NOMO-1 (cell line): Measurements from ENCODE around the gene CHMP4B.

Experiments used
- DNase-seq, 2 experiments: peaks; one replicate each; lab custom pipeline; 2025; ENCODE audit not compliant: unreplicated experiment in 2 of 2; lab: John Stamatoyannopoulos, UW

The CHMP4B gene

DNA sequence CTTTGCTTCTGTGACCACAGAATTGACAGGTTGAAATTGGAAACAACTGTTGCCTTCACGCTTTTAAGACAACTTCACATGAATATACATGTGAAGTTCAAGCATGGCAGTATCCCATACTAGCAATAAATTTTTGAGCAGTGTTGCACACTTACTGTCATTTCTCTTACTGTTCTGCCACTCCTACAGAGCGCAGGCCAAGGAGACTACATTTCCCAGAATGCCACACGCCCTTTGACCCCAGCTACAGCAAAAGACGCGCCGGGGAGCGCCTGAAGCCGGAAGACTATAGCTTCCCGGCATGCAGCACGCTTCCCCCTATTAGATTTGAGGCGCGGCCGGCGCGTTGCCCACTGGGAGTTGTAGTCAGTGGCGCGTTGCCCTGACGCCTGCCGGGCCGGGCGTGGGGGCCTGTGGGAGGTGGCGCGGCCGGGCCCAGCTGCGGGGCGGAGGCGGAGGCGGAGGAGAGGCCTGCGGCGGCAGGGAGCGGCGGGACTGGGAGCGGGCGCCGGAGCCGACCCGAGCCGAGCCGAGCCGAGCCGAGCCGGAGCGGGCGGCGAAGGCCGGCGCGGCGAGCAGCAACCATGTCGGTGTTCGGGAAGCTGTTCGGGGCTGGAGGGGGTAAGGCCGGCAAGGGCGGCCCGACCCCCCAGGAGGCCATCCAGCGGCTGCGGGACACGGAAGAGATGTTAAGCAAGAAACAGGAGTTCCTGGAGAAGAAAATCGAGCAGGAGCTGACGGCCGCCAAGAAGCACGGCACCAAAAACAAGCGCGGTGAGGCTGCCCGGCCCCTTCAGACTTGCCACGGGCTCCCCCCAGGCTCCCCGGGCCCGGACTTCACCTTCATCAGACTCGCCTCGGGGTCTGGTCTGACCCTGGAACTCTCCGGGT, at the start of gene CHMP4B:
CHMP4B (plus strand) TSS at position 464 of the 891 bp plus-strand sequence; CDS start at position 585, 121 bp downstream.
- peak; percentile 97 to 98 for DNase-seq

DNA sequence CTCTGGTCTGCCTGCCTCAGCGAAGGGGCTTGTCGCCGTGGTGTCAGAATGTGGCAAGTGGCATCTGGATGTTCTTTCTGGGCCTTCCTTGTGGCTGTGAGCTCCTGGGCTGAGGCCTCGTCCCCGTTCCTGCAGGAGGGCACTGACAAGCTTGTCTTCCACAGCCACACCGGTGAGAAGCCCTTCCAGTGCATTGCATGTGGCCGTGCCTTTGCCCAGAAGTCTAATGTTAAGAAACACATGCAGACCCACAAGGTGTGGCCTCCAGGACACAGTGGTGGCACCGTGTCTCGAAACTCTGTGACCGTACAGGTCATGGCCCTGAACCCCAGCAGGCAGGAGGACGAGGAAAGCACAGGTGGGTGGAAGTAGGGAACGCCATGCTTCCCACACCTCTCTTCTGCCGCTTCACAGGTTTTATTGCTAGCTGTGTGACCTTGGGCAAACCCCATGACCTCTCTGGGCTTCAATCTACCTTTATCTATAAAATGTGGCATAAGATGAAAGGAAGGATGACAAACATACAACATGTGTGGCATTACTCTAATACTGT, 49.4 kb upstream of the CHMP4B start:
- DNase-seq: no peak

DNA sequence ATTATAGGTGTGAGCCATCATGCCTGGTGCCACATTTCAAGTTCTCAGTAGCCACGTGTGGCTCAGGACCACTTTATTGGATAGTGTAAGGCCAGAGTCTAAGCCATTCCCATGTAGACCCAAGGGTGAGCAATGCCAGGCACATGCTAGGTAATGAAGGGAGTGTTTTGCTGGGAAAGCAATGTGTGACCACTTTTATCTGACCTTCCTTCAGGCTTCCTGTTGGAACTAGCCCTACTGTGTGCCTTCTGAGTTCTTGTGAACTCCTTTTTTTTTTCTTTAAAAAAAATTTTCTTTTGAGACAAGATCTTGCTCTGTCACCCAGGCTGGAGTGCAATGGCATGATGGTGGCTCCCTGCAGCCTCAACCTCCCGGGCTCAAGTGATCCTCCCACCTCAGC, 46.0 kb upstream of the CHMP4B start:
- no peak for DNase-seq

DNA sequence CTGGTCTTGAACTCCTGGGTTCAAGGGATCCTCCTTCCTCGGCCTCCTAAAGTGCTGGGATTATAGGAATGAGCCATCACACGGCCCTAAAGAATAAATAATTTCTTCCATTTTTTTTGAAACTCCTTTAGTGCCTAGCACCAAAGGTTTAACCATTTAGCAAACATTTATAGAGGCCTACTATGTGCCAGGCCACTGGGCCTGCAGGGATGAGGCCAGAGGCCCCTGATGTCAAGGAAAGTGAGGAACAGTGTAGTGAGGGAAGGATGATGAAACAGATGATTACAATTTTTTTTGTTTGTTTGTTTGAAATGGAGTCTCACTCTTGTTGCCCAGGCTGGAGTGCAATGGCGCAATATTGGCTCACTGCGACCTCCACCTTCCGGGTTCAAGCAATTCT, 45.6 kb upstream of the CHMP4B start:
- no peak for DNase-seq

DNA sequence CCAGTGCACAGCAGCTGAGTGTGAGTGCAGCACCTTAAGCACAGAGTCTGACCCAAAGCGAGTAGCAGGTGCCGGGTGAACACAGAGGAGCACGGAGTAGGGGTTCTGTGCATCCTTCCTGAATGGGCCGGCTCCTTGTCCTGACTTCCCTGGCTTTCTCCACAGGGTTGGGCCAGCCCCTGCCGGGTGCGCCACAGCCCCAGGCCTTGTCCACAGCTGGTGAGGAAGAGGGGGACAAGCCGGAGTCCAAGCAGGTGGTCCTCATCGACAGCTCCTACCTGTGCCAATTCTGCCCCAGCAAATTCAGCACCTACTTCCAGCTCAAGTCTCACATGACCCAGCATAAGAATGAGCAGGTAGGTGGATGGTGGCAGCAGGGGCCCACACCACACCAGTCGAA, 44.5 kb upstream of the CHMP4B start:
- no peak for DNase-seq

- DNase-seq: no peak
These were observed 43.4 kb upstream of the CHMP4B start for GRCh38 chr20:33767777-33768138.

DNA sequence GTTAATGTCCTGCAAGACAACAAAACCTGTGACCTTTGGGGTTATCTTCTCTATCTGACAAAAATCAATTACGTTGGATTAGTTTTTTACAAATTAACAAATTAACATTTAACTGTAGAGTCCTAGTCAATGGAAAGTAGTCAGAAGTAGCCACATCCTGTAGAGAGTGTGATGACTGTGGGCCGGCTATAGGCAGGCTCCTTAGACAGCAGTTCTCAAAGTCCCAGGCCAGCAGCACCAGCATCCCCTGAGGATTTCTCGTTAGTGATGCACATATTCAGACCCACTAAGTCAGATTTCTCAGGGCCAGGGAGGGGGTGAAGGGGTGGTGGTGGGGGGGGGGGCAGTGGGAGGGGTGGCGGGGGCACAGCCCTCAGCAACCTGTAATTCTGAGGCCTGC, 42.1 kb upstream of the CHMP4B start:
- no peak for DNase-seq

DNA sequence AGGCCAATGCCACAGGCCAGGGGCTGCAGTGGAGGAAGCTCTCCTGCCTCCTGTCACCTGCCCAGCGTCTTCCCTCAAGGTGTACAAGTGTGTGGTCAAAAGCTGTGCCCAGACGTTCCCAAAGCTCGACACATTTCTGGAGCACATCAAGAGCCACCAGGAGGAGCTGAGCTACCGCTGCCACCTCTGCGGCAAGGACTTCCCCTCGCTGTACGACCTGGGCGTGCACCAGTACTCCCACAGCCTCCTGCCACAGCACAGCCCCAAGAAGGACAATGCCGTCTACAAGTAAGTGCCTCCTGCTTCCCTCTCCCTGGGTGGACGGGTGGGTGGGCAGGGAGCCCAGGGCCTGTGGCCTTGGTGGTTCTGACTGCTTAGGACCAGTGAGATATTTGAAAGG, 41.1 kb upstream of the CHMP4B start:
- DNase-seq: no peak

GRCh38 chr20:33771938-33772337, 39.2 kb upstream of the CHMP4B start:
- no peak for DNase-seq

GRCh38 chr20:33772439-33772838, 38.7 kb upstream of the CHMP4B start:
- no peak for DNase-seq

DNA sequence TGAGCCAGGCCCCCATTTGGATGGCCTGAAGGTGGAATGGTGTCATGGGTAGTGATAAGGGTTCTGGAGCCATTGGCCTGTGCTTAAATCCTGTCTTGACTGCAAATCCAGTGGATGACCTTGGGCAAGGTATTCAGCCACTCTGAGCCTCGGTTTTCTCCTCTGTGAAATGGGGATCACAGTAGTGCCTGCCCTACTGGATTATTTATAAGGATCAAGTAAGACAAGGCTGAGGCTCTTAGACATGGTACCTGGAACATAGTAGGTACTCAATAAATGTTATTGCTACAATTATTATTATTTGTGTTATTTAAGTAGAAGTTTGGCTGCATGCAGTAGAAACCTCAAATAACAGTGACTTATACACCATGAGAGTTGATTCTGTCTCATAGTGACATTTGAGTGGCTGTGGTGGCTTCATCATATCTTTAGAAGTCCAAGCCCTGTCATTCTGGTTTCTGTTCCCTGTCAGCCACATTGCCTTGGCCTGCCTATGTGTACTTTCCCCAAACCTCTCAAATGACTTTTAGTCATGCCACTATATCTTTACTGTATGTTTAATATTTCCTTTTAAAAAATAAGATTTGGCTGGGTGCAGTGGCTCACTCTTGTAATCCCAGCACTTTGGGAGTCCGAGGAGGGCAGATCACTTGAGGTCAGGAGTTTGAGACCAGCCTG, 37.6 kb upstream of the CHMP4B start:
- peak in 1 of 2 experiments; percentile 52 for DNase-seq

DNA sequence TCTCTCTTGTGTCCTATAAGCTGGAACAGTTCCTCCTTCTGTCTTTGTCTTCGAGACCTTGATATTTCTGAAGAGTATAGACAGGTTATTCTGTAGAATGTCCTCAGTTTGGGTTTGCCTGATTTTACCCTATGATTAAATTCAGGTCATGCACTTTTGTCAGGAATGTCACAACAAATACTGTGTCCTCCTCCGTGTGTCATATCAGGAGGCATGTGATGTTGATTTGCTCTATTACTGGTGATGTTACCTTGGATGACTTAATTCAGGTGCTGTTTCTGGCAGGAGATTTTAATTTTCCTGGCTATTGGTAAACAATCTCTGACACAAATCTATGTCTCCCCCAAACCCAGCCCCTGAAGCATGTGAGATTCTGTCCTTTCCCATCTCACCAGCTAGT, 33.3 kb upstream of the CHMP4B start:
- DNase-seq: no peak

DNA sequence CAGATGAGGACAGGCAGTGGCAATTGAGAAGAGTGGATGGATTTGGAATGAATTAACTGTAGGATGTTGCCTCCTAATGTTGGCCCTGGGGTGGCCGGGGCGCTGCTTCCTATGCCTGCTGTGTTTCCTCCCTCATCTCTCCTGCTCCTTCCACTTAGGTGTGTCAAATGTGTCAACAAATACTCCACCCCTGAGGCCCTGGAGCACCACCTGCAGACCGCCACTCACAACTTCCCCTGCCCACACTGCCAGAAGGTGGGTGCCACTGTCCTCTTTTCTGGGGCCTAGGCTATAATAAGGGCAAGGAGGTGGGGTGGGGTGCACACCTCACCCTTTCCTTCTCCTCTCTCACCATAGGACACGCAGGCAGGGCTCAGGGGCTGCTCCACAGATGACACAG, 30.0 kb upstream of the CHMP4B start:
- no peak for DNase-seq

DNA sequence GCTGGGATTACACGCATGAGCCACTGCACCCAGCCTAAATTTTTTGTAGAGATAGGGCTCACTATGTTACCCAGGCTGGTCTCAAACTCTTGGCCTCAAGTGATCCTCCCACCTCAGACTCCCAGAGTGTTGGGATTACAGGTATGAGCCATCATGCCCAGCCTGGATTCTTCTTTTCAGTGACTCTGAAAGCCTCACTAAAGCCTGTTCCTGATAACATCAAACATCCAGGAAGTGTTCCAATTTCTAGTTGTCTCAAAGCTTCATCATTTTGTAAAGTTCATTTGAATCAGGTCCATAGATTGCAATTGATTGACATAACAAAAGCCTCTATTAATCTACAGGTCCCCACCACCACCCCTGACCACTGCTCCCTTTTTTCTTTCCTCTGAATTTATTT, 29.2 kb upstream of the CHMP4B start:
- no peak for DNase-seq

- DNase-seq: no peak
These were observed 27.9 kb upstream of the CHMP4B start for GRCh38 chr20:33783256-33783655.

DNA sequence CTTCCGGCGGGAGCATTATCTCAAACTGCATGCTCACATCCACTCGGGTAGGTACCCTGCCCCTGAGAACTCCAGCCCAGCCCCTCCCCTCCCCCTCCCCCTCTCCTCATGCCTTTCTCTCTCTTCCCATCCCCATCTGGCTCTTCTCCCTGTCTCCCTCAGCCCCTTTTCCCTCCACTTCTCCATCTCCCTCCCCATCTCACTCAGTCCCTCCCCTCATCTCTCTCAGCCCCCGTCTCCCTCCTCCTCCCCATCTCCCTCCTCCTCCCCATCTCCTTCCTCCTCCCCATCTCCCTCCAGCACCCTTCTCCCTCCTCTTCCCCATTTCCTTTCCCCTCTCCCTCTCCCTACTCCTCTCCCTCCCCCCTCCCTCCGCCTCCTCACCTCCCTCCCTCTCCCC, 27.3 kb upstream of the CHMP4B start:
- no peak for DNase-seq

- DNase-seq: no peak
These were observed 26.9 kb upstream of the CHMP4B start for GRCh38 chr20:33784225-33784624.

DNA sequence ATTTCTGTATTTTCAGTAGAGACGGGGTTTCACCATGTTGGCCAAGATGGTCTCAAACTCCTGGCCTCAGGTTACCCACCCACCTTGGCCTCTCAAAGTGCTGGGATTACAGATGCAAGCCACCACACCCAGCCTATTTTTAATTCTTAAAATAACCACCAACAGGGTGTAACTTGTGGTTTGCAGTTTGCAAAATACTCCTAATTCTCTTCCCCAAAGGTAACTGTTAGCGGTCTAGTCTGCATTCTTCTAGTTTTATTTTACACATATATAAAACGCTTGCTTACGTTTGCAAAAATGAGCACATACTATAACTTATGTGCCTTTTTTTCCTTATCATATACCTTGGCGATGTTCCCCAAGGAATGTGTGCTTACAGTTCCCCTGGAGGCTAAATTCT, 25.6 kb upstream of the CHMP4B start:
- DNase-seq: peak; percentile 60 to 82

GRCh38 chr20:33787253-33787891, 23.8 kb upstream of the CHMP4B start:
- no peak for DNase-seq

GRCh38 chr20:33788351-33789049, 22.6 kb upstream of the CHMP4B start:
- DNase-seq: no peak
